ENCODE measurements around the gene TCFL5.

TCFL5 gene

DNA sequence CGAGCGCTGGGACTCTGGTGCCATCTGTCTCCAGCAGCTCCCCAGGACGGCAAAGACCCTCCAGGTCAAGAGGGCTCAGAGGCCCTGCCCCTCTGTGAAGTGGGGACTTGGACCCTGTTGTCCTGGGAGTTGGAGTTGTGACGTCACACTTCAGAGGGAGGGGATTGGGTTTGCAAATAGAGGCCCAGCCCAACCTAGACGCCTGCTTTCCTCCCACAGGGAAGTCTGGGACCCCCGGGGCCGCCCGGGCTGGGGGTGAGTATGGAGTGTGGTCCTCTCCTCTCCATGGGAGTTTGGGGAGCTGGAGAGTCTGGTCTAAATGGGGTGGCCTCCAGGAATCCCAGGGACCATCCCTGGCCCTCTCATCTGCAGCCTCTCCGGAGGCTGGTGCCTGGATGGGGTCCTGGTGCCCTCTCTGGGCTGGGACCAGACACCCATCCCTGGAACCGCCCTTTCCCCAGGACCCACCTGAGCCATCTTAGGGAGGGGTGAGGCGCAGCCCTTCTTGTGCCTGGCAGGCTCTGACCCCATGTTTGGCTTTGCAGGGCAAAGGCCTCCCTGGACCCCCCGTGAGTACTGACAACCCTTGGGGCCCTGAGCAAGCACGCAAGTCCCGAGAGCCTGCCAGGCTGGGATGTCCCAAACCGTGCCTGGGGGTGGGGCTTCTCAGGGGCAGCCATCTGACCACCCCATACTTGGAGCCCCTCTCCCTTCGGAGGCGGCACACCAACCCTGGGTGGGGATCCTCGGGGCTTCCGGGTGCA lies 40.5 kb downstream of the TCFL5 start:
- no peak for DNase-seq

DNA sequence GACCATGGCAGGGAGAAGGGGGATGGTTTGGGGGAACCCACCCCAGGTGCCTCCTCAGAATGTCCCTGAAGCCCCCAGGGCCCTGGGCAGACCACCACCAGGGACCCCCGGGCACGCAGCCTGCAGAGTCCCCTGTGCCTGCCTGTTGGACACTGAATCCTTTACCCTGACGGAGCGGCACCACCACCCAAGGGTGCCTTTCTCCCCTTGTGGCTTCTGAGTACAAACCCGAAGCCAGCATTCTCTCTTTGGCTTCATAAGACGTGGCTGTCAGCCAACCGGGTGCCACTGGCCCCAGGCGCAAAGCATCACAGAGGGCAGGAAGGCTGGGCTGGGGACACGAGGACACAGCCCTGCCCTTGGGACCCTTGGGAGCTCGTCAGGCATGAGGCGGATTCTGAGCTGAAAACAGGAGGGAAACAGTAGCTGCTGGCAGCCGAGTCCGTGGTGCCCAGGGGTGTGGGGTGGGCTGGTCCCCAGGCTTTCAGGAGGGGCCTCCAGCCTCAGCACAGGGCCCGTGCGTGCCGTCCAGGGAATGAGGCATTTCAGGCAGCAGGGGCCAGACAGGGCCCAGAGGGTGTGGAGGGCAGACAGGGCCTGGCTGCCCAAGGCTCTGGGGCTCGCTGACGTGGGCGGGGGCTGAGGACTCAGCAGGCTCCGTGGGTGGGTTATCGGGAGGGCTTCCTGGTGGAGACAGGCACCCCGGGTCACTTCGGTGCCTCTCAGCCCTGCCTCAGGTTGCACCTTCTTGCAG lies 41.2 kb downstream of the TCFL5 start:
- DNase-seq, result no peak

DNA sequence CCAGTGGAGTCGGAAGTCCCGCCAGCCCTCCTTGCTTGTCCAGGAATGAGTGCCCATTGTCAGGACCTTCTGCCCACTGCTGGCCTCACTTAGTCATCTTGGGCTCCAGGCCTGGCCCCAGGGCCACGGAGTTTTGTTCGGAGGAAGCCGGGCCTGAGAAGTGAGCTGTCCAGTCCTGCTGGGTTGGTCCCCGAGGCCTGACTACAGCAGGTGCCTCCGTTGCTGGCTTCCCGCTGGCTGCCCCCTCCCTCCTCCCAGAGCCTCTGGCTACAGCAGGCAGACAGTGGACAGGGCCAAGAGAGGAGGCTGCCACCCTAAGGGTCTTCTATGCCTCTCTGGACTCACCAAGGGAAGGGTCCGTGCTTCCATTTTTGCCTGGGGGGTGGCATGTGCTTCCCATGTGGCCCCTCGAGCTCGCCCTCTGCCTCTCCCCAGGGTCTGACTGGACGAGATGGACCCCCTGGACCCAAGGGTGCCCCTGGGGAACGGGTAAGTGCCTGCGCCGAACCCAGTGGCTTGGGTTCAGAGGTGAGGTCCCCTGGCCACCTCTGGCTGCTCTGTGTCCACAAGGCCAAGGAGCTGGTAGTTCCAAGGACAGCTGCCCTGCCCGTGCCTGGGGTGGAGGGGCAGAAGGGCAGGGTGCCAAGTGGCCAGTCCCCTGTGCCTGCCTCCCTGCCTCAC lies 42.0 kb downstream of the TCFL5 start:
- DNase-seq, result no peak

DNA sequence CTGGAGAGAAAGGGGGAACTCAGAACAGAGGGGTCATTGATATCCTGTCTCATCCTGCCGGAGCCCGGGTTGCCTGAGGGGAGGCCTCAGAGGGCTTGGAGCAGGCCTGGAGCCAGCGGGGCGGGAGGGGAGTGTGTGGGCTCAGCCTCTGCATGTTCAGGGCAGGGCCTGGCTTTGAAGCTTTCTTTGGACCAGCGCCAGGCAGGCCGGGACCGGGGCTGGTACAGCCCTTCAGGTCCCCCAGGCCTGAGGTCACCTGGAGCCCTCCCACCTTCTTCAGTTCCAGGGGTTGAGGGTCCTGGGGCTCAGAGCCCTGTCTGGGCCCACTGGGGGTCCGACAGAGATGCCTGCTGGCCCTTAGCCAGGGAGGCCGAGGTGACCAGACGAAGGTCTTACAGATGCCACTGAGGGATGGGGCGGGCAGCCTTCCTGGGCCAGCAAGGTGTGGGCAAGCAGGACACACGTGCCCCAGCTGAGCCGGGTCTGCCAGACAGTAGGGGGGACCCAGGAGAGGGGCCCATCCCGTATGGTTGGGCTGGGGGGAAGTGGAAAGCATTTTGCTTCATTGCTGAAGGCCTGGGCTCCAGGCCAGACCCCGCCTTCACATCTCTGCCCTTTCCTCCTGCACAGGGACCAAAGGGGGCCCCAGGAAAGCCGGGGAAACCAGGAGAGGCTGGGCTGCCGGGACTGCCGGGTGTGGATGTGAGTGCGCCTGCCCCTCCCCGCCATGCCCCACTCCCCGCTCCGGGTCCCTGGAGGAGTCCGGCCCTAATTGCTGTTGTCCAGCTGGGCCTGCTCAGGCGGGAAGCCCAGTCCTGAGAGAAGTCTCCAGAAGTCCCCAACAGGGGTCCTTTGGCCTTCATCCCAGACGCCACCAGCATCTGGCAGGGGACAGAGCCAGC lies 42.8 kb downstream of the TCFL5 start:
- no peak for DNase-seq

GRCh38 chr20:62817975-62818591 lies 43.5 kb downstream of the TCFL5 start:
- no peak for DNase-seq

DNA sequence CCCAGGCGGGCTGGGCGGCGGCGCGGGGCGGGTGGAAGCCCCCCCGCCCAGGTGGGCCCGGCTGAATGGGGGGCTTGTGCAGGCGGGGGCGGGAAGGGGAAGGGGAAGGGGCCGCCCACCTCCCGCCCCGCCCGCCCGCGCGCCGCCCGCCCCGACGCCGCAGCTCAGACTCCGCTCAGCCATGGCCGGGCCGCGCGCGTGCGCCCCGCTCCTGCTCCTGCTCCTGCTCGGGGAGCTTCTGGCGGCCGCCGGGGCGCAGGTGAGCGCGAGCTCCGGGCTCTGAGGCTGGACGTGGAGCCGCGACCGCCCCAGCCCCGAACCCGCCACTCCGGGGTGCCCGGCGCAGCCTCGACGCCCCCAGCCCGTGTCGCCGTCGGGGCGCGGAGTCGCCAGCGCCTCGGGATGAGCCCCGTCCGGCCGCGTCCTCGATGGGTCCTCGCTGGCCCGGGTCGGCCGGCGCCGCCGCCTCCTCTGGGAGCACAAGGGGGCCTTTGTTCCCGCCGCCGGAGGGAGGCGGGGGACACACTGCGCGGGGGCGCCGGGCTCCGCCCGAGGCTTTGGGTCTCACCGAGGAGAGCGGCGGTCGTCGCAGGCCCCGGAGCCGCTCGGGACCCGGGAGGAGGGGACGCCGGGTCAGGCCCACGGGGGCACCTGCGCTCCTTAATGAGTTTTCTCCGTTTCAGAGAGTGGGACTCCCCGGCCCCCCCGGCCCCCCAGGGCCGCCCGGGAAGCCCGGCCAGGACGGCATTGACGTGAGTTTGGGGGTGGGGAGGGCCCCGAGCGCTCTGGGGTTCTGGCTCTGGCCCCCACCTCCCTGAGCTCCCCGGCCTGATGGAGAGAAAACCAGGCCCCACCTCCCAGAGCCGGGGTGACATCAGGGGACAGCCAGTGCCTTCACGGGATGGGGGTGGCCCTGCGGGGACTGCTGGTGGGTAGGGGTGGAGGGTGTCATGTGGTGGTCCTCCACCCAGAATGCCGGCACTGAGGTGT lies 44.4 kb downstream of the TCFL5 start, which contains the start of gene COL9A3:
Gene COL9A3, plus strand, starts transcription at position 167 of the 990 bp plus-strand sequence. Its CDS starts 15 bp downstream, at position 182.
- no peak for DNase-seq

- no peak for DNase-seq
Observed at GRCh38 chr20:62816031-62816883, 45.4 kb downstream of the TCFL5 start.

- no peak for DNase-seq
Observed at GRCh38 chr20:62815066-62815991, 46.3 kb downstream of the TCFL5 start.

- no peak for DNase-seq
Observed at GRCh38 chr20:62814709-62815065, 46.9 kb downstream of the TCFL5 start.

GRCh38 chr20:62814060-62814708 lies 47.4 kb downstream of the TCFL5 start:
- DNase-seq, result no peak

GRCh38 chr20:62813588-62813987 lies 48.0 kb downstream of the TCFL5 start:
- DNase-seq, result no peak

DNA sequence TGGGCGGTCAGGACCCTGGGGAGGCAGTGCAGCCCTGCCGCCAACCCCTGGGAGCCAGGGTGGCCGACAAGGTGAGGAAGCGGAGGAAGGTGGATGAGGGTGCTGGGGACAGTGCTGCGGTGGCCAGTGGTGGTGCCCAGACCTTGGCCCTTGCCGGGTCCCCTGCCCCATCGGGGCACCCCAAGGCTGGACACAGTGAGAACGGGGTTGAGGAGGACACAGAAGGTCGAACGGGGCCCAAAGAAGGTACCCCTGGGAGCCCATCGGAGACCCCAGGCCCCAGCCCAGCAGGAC lies 48.8 kb downstream of the TCFL5 start:
- no peak for DNase-seq

- peak in 1 of 2 donors; percentile 48 for DNase-seq
Observed at GRCh38 chr20:62812181-62812906, 49.3 kb downstream of the TCFL5 start.

- DNase-seq, result no peak
Observed at GRCh38 chr20:62811720-62812119, 49.9 kb downstream of the TCFL5 start.

DNA sequence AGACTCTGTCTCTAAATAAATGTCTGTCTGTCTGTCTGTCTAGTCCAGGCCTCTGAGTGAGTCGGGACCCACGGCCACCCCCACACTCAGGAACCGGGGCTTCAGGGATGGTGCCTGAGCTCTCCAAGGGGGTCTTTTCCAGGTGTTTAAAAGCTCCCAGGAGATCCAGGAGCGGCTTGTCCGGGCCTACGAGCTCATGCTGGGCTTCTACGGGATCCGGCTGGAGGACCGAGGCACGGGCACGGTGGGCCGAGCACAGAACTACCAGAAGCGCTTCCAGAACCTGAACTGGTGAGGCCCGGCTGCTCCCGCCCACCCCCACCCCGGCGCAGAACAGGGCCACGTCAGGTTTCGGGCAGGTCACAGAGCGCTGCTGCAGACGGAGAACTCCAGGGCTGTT lies 50.3 kb downstream of the TCFL5 start:
- no peak for DNase-seq

DNA sequence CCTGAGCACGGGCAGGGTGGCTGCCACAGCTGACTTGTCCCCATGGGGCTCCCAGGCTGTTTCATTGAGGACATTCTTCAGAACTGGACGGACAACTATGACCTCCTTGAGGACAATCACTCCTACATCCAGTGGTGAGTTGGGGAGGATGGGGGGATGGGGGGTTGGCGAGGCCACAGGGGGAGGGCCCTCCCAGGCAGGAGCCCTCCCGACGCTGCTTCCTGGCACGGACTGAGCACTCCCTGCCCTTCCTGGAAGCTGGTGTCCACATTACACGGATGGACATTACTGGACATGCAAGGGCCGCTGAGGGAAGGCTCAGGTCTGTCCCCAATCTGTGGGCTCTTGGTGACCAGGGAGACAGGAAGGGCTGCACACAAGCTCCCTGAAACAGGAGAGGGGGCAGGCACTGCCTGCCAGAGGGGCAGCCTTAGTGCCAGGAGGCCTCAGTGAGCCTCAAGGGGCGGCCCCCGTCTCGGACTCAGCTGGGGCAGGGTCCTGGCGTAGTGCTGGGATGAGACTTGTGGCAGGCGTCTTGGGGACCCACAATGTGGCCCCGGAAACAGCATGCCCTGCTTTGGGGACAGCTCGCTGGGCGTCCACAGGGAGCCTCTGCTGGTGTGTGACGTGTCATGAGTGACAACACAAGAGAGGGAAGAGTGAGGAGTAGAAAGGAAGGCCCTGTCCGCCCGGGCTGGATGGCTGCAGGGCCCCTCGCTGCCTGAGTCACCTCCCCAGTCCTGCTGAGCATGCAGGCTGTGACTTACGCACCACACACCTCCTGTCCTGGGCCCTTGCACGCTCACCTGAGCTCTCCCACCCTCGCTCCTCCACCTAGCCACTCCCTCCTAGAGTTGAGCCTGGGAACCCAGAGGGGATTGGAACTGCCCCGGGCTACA lies 51.8 kb downstream of the TCFL5 start:
- no peak for DNase-seq

Data from inflammatory macrophage treated with lipopolysaccharide for 1 hour (primary cell).